Lung (tissue), 12 donors: Measurements from ENCODE around the gene TSC22D4. TPM values are rescaled to one million over a fixed set of nuclear protein-coding genes. Genes with fewer than 3 reads are reported as not detected.
A peak's percentile ranks its signal among the peaks of the same experiment; 100 is the strongest.

Experiments used
- ATAC-seq: fragments of 200-7000 bp; cut with Tn5 transposase; one replicate; pipeline ENCODE4 v1.9.1; 2020; ENCODE audit warnings: moderate number of reproducible peaks; ENCODE audit not compliant: insufficient read depth, low FRiP score
- DNase-seq, 3 donors: peaks; one replicate each; pipeline ENCODE4 v3.0.0-alpha.2; 2013 to 2017
- H3K27ac ChIP-seq, 2 donors: one replicate each; pipeline ENCODE4 v1.5.1; 2013; ENCODE audit warnings: mild to moderate bottlenecking in 2 of 2, moderate library complexity in 2 of 2, control low read depth in 1 of 2, inconsistent platforms in 1 of 2, low read depth in 1 of 2, low read length in 1 of 2
- H3K27me3 ChIP-seq, 3 donors: one replicate each; pipeline ENCODE4 v1.5.1; 2013; ENCODE audit warnings: low read length in 2 of 3; ENCODE audit not compliant: control insufficient read depth in 3 of 3, insufficient read depth in 3 of 3
- H3K36me3 ChIP-seq, 4 donors: one replicate each; pipeline ENCODE4 v1.5.1; 2013; ENCODE audit warnings: low read length in 4 of 4, mild to moderate bottlenecking in 1 of 4, moderate library complexity in 1 of 4; ENCODE audit not compliant: control insufficient read depth in 4 of 4, insufficient read depth in 4 of 4
- H3K4me1 ChIP-seq, 5 donors: one replicate each; pipeline ENCODE4 v1.5.1; 2013; ENCODE audit warnings: low read length in 5 of 5, mild to moderate bottlenecking in 2 of 5, moderate library complexity in 1 of 5; ENCODE audit not compliant: control insufficient read depth in 5 of 5, insufficient read depth in 5 of 5
- H3K4me3 ChIP-seq: one replicate; pipeline ENCODE4 v1.5.1; 2013; ENCODE audit warnings: mild to moderate bottlenecking, control low read depth, moderate library complexity
- H3K9ac ChIP-seq, 2 donors: one replicate each; pipeline ENCODE4 v1.5.1; 2013; ENCODE audit warnings: low read length in 2 of 2, control low read depth in 1 of 2; ENCODE audit not compliant: insufficient read depth in 1 of 2
- H3K9me3 ChIP-seq, 4 donors: one replicate each; pipeline ENCODE4 v1.5.1; 2013; ENCODE audit warnings: low read length in 3 of 4, mild to moderate bottlenecking in 1 of 4, moderate library complexity in 1 of 4; ENCODE audit not compliant: control insufficient read depth in 4 of 4, insufficient read depth in 3 of 4
- WGBS, 2 donors: extraction: QIAGEN DNeasy Blood & Tissue Kit; methylation state at CpG; one replicate each; pipeline ENCODE4 v1.1.7; 2013; 5-methylcytosine and 5-hydroxymethylcytosine counted together
- polyA plus RNA-seq, 2 donors: library from polyadenylated mRNA; stranded (reverse); fragments of 200-250 nt; gene quantifications; one replicate each; pipeline ENCODE4 v1.2.1, GENCODE V29; 2013
- total RNA-seq, 2 donors: library from RNA; depleted of rRNA in 1 of 2; stranded (reverse); fragments of >200 nt in 1 of 2; gene quantifications; one replicate each; pipeline ENCODE4 v1.2.1, GENCODE V29; 2014 to 2021
- TF ChIP-seq, protein P1 (sequence below): IDR thresholded peaks from 2 replicates; pipeline ENCODE4 v1.5.1; 2012; ENCODE audit warnings: mild to moderate bottlenecking; ENCODE audit errors: control extremely low read depth, extremely low read depth
- donor health status: control.
- donor health status: control.
- donor health status: Bipolar disorder and iron deficiency.
- donor health status: healthy.
- donor health status: DM: yes; HTN: yes; CAD: no.

TSC22D4 gene
- total and polyA plus RNA-seq, 4 donors, result 33.6 to 62.8 (median 50.1) TPM

DNA sequence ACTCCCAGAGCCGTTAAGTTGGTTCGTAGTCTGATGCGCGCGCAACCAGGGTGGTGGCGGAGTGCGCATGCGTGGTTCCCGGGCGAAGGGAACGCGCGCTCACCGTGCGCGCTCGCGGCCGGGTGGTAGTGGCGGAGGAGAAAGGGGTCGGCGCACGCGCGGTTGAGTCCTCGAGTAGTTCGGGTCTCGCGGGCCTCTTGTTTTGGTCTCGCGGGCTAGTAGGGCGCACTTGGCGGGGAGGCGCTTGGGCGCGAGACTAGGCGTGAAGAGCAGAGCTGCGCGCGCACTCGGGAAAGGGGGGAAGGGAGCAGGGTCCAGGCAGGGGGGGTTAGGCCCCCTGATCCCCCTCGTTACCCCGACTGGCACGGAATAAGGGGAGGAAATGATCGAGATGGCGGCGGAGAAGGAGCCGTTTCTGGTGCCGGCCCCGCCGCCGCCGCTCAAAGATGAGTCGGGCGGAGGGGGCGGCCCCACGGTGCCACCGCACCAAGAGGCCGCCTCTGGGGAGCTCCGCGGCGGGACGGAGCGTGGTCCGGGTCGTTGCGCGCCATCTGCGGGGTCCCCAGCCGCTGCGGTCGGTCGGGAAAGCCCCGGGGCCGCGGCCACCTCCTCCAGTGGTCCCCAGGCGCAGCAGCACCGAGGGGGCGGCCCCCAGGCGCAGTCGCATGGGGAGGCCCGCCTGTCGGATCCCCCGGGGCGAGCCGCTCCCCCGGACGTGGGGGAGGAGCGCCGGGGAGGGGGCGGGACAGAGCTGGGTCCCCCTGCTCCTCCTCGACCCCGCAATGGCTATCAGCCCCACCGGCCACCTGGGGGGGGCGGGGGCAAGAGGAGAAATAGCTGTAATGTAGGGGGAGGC lies 49.1 kb downstream of the TSC22D4 start, which contains the start of gene MEPCE:
Gene MEPCE (plus strand): TSS at position 195 of the 856 bp plus-strand sequence. CDS start 188 bp downstream, at position 383.
- no peaks in the 10 kb centered on the region for H3K27me3 ChIP-seq
- peak within 1 kb of the TSS; percentile 73 for H3K4me3 ChIP-seq
- H3K9ac ChIP-seq, result peak within 1 kb of the TSS; percentile 100
- ATAC-seq (peak; percentile 43), DNase-seq (peak; percentile 99)
- 0% methylated on average over 64 to 95 of the region's 95 CpGs for WGBS, 2 donors
- peak within 1 kb of the TSS; percentile 98 for H3K27ac ChIP-seq
- peaks cover 4 to 28% (median 18%) of the 10 kb centered on the region in 4 donors for H3K36me3 ChIP-seq
- H3K9me3 ChIP-seq, result no peaks in the 10 kb centered on the region
- TF ChIP-seq, protein P1, sequence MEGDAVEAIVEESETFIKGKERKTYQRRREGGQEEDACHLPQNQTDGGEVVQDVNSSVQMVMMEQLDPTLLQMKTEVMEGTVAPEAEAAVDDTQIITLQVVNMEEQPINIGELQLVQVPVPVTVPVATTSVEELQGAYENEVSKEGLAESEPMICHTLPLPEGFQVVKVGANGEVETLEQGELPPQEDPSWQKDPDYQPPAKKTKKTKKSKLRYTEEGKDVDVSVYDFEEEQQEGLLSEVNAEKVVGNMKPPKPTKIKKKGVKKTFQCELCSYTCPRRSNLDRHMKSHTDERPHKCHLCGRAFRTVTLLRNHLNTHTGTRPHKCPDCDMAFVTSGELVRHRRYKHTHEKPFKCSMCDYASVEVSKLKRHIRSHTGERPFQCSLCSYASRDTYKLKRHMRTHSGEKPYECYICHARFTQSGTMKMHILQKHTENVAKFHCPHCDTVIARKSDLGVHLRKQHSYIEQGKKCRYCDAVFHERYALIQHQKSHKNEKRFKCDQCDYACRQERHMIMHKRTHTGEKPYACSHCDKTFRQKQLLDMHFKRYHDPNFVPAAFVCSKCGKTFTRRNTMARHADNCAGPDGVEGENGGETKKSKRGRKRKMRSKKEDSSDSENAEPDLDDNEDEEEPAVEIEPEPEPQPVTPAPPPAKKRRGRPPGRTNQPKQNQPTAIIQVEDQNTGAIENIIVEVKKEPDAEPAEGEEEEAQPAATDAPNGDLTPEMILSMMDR, result no peak
- peaks cover 4 to 23% (median 13%) of the 10 kb centered on the region in 5 donors for H3K4me1 ChIP-seq

- H3K9ac ChIP-seq, result peak overlapping the region; percentile 100
- H3K4me3 ChIP-seq, result peak overlapping the region; percentile 73
- TF ChIP-seq, protein P1, result no peak
- peak; percentile 79 for ATAC-seq
- DNase-seq, result peak; percentile 100
- H3K27ac ChIP-seq, result peak overlapping the region; percentile 98
- peaks cover 4 to 23% (median 12%) of the 10 kb centered on the region in 5 donors for H3K4me1 ChIP-seq
- H3K27me3 ChIP-seq, result no peaks in the 10 kb centered on the region
- H3K36me3 ChIP-seq, result peaks cover 4 to 22% (median 14%) of the 10 kb centered on the region in 4 donors
- H3K9me3 ChIP-seq, result no peaks in the 10 kb centered on the region
- WGBS, 2 donors, result 0 to 1% methylated on average over 38 to 40 of the region's 40 CpGs
Observed at GRCh38 chr7:100428967-100429636, 49.9 kb downstream of the TSC22D4 start.

DNA sequence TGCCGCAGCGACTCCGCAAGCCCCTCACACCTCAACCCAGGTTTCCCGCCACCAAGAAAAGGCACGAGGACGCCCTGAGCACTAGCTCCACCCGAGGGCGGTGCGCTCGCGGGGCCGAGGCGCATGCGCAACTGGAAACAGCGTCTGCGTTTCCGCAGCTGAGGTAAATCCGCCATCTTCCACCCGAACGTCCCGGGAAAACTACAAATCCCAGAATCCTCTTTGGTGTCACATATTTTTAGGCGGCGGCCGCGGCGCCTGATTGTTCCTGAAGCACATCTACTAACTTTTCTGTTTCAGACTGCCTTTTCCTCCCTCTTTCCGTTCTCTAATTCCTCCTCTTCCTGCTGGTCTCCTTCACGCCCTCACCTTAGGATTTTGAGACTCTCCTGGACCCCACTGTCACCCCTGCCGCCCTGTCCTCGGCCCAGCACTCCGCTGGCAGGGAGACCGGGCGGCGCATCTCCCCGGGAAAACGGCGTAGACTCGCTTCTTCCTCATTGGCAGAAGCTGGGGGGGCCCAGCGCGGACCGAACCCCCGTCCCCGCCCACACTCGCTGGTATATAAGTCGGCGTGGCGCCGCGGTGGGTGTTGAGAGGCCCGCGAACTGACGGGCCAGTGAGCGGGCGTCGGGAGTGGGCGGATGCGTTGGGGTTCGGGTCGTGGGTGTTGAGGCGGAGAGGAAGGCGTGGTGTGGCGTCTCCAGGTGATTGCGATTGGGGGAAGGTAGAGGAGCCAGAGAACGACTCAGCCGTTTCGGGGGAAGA lies 50.6 kb downstream of the TSC22D4 start, which contains the start of gene ZCWPW1:
Gene ZCWPW1 (minus strand): TSS at position 505 of the 768 bp plus-strand sequence. CDS start 8,054 bp downstream, outside the sequence.
- ATAC-seq (peak; percentile 75), DNase-seq (peak; percentile 97 to 98 (median 98))
- Histone ChIP-seq H3K27me3 (no peaks in the 10 kb centered on the region), H3K9ac (peak within 1 kb of the TSS; percentile 100), H3K4me3 (peak within 1 kb of the TSS; percentile 73), H3K36me3 (peaks cover 0 to 14% (median 7%) of the 10 kb centered on the region in 4 donors), H3K4me1 (peaks cover 1 to 23% (median 12%) of the 10 kb centered on the region in 5 donors), H3K9me3 (no peaks in the 10 kb centered on the region), H3K27ac (peak within 1 kb of the TSS; percentile 98)
- TF ChIP-seq, protein P1, result no peak
- 1% methylated on average over 66 of the region's 66 CpGs for WGBS, 2 donors
